Ramos (cell line): ENCODE measurements around the gene PGLYRP4.

Experiments used
- in situ Hi-C: fragments of 300-500 bp; cut with MboI; formaldehyde crosslinking; loops from one replicate; pipeline ENCODE4 v1.14.3; 2022; ENCODE audit warnings: low sequenced_read_pairs; ENCODE audit not compliant: unreplicated experiment

The PGLYRP4 gene

DNA sequence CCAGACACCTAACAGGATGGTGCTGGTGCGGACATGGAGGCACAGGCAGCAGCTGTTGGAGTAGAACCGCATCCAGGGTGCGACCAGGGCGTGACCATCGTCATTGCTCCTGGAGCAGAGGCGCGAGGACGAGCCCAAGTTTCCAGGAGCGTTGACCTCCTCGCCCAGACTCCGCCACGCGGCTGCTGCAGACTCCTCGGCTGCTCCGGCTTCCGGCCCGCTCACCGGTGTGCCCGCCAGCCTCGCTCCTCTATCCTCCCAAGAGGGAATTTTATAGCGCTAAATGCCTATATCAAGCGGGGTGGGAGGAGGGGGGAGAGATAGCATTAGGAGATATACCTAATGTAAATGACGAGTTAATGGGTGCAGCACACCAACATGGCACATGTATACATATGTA, 32.1 kb upstream of the PGLYRP4 start:
- in situ Hi-C loops = no loop called here

GRCh38 chr1:153379591-153379990, 30.9 kb upstream of the PGLYRP4 start:
- in situ Hi-C loops = no loop called here

DNA sequence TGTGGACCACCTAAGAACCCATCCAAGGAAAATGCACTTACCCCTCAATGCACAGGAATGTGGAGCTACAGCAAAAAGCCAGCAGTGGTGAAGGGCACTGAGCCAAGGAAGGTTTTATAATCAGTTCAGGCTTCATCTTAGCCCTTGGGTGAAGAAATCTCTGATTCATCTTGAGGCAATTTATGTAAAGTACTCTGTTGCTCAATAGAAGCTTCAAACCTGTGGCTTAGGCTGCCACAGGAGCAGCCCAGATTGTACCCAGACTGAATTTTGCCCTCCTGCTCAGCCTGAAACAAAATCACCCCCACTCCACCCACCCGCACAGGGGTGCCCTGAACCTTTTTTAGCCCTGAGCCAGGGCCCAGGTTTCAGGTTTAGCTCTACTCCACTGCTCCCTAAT, 26.9 kb upstream of the PGLYRP4 start, which contains the start of gene S100A12:
TSS of gene S100A12 (minus strand) at position 111 of the 400 bp plus-strand sequence. CDS start 1,029 bp downstream, outside the sequence.
- in situ Hi-C loops = no loop called here

DNA sequence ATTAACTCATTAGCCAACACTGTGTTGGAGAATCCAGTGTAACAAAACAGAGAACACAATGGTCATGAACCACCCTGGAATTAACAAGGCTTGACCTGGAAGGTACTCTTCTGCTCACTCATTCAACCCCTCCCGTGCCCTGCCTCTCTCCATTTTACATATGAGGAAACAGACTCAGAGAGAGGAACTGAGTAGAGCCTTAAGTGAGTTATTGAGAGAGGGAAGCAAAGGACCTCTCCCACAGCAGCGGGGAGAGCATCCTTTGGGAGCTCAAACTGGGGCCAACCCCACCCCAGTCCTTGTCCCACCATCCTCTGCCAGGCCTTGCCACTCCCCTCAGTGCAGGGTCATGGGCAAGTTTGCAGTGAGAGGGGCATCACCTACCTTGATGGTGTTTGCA, 25.4 kb upstream of the PGLYRP4 start:
- in situ Hi-C loops = no loop called here

GRCh38 chr1:153372571-153372970, 23.9 kb upstream of the PGLYRP4 start:
- in situ Hi-C loops = no loop called here

- in situ Hi-C loops = no loop called here
Observed at GRCh38 chr1:153371231-153371630, 22.6 kb upstream of the PGLYRP4 start.

DNA sequence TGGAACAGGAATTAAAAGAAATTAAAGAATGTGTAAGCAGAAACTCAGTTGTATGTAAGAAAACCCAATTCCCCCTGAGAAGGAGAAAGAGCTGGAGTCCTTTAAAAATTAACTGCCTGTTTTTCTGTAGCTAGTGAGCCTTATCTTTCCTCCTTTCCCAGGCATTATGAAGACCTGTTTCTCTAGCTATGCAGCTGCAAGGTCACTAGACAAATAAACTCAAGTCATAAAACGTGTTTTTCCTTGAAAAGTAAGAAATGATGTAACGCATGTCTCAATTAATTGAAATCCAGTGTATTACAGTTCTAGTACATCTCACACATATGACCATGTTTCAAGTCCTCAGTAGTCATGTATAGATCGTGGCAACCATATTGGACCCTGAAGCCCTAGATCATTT, 21.5 kb upstream of the PGLYRP4 start:
- in situ Hi-C loops = no loop called here

DNA sequence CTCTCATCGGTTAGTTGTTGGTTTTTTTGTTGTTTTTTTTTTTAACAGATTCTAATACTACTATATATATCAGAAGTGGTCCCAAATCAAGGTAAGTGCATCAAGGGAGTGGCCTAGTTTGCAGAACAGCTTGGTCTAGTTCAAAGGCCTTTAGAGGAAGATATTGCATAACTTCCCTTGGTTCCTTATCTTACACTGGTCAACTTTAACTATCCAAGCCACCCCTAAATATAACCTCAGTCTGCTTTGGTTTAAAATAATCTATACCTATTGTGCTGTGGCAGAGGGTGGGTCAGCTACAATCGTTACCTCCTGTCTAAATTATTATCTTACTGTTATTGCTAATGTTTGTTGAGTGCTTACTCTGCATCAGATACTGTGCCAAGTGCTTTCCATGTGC, 19.9 kb upstream of the PGLYRP4 start:
- in situ Hi-C loops = no loop called here

GRCh38 chr1:153367090-153367489, 18.4 kb upstream of the PGLYRP4 start:
- in situ Hi-C loops = no loop called here

GRCh38 chr1:153366261-153366660, 17.6 kb upstream of the PGLYRP4 start:
- in situ Hi-C loops = no loop called here

DNA sequence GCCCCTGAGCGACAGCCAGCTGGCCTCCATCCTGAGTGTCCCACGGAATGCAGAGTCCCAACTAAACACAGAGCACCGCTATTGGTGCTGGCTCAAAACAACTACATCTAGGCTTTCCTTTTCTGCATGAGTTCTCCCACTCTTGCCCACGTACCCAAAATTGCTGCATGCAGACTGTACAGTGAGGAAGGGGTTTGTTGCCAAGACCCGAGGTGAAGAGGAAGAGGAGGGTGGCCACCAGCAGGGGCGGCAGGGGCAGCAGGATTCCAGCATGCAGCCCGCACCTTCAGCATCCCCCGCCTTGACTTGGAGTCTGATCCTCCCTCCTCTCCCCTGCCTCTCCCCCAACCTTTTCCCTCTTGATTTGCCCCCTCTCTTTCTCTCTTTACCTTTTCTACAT, 17.1 kb upstream of the PGLYRP4 start:
- in situ Hi-C loops = no loop called here

DNA sequence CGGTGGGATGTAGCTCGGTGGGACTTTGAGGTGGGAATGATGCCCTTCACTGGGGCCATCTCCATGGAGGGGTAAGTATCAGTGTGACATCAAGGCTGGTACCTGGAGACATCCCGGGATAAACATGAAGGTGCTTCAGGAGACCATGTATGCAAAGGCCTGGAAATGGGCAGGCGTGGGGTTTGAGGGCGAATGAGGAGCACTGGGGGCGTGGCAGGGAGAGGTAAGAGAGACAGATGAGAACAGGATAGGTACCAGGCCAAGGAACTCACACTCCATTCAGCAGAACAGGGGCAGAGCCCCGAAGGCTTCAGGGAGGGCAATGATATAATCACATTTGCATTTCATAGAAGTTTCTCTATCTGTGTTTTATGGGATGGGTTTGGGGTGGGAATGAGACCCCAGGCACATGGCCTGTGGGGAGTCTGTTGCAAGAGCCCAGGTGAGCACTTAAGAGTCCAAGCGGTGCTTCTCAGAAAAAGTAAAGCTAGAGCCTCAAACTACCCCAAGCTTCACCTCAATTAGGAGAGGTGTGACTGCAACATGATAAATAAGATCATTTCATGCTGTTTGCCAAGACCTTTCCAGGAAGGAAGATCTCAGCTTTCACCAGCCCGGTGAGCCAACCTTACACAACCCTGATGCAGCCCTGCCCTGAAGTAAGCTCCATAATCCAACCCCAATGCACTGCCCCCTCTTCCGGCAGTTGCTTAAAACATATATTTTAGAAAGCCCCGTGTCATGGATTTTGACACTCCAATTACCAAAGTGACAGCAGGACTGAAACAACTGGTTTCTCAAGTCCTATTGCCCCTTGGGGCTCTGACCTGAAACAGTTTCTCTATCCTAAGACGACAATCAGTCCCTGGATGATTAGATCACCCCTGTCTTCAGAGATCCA, 16.4 kb upstream of the PGLYRP4 start:
- in situ Hi-C loops = no loop called here

DNA sequence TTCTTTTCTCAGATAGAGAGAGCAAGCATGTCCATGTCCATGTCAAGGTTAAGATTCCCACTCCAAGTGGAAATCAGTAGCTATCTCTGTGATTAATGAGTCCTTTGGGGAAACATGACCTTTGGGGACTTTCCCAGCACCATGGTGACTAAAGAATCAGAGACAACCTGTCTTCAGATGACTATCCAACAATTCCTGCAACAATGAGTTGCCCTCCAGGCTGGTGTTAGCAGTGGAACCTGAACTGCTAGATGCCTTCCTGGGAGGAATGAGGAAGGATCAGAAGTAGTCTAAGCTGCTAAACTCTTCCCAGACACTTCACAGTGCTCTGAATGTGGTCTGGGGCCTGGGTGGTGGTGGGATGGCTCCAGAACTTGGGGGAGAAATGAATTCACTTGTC, 15.5 kb upstream of the PGLYRP4 start:
- in situ Hi-C loops = no loop called here

- in situ Hi-C loops = no loop called here
Observed at GRCh38 chr1:153363641-153364040, 15.0 kb upstream of the PGLYRP4 start.

DNA sequence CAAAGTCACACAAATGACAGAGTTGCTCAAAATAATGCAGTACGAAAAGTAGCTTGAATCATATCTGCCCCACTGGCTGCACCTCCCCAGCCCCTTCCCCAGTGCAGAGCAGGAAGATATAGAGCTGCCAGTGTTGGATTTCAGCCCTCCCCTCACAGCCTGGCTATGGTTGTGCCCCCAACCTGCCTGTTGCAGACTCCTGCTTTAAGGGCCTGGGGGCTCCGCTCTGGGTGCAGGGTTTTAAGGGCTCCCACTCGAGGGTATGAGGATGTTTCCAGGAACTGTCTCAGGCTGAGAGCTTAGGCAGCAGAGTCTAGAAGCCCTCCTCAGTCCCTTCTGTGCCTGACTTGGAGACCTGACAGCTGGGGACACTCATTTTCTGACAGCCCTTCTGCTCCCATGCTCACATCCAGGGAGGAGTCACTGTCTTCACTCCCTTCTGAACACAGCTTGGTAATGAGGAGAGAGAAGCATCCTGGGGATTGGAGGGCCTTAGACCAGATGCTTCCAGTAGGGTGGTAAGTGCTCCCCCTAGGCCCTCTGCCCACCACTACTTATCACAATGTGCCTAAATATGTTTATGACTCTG, 13.6 kb upstream of the PGLYRP4 start:
- in situ Hi-C loops = no loop called here

- in situ Hi-C loops = no loop called here
Observed at GRCh38 chr1:153361480-153362109, 13.0 kb upstream of the PGLYRP4 start.

GRCh38 chr1:153360592-153361479, 12.2 kb upstream of the PGLYRP4 start:
- in situ Hi-C loops = no loop called here

DNA sequence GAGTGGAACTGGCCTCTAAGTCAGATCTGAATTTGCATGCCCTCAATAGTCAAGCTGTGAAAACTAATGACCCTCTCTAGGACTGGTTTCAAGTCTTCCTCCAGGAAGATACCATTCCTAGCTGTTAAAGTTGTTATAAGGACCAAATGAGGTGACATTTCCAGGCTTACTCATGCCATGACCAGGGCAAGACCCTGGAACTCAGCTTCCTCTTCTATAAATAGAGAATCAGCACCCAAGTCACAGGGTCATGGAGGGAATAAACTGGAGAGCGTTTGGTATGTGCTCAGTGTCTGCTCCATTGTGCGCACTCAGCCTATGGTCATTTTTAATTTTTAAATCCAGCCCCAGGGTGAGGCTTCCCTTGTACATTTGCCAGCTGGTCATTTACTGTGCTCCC, 11.5 kb upstream of the PGLYRP4 start:
- in situ Hi-C loops = no loop called here

DNA sequence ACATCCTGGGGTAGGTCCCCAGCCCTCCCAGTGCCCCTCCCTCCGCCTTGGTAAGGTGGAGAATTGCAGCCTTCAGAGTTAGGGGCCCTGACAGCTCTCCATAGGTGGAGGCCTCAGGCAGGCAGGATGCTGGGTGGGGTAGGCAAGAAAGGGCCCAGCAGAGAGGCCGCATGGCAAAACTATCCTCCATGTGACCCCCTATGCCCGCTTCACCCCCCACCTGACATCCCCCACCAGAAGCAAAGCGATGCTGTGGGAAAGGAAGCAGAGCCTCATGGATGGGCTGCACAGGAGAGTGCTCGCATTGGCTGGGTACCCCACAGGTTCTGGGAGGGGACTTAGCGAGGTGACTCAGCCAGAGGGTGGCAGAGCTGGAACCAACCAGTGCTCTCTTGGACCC, 10.6 kb upstream of the PGLYRP4 start:
- in situ Hi-C loops = loop anchor here (10.0 kb wide), 1 partner anchor 126 kb away; no protein-coding TSS in a partner anchor

DNA sequence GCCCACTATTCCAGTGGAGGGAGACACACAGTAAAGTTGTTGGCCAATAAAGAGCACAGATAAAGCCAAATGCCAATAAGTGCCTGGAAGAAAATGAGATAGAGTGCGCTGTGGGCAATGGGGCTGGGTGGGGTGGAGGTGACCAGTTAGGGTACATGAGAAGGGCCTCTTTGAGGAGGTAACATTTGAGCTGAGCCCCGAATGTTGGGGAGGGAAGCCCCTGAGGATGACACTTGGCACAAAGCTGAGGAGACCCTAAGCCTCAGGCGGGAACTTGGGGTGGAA, 10.0 kb upstream of the PGLYRP4 start:
- in situ Hi-C loops = loop anchor here (10.0 kb wide), 1 partner anchor 126 kb away; no protein-coding TSS in a partner anchor
